Brain microvascular endothelial cell (primary cell): ENCODE measurements around the gene ADORA2A.

Source experiments
- DNase-seq: peaks from one replicate; pipeline ENCODE4 v3.0.0-alpha.2; 2020
- H3K27ac ChIP-seq: fragments of 250-450 bp; sonication (Bioruptor Pico); 2 replicates; pipeline ENCODE4 v1.5.1; 2020; ENCODE audit warnings: mild to moderate bottlenecking, moderate library complexity
- H3K27me3 ChIP-seq: fragments of 250-450 bp; sonication (Bioruptor Pico); replicated peaks from 2 replicates; pipeline ENCODE4 v1.5.1; 2020; ENCODE audit warnings: mild to moderate bottlenecking
- H3K36me3 ChIP-seq: fragments of 250-450 bp; sonication (Bioruptor Pico); replicated peaks from 2 replicates; pipeline ENCODE4 v1.5.1; 2020; ENCODE audit warnings: mild to moderate bottlenecking
- H3K4me3 ChIP-seq: 2 replicates; pipeline ENCODE4 v1.5.1; 2011; ENCODE audit warnings: low read depth, mild to moderate bottlenecking, control low read depth, low read length, moderate library complexity
- CTCF ChIP-seq: IDR thresholded peaks from 2 replicates; pipeline ENCODE4 v1.5.1; 2011; ENCODE audit warnings: low read depth, mild to moderate bottlenecking, moderate library complexity, low read length, control low read depth, inconsistent platforms; ENCODE audit errors: missing control alignments
- in situ Hi-C: cut with HindIII; loops from 2 replicates; pipeline ENCODE4 v1.10.0; 2017; ENCODE audit warnings: low sequenced_read_pairs, low pct_ligation_motif_present

The ADORA2A gene

GRCh38 chr22:24460418-24461089, 33.2 kb downstream of the ADORA2A start:
- no peaks in the 10 kb centered on the region for H3K27me3 ChIP-seq
- in situ Hi-C loops: no loop called here
- no peaks in the 10 kb centered on the region for H3K36me3 ChIP-seq
- peak; percentile 67 for DNase-seq
- H3K27ac ChIP-seq: peak overlapping the region; percentile 37
- peak; percentile 38 for TF ChIP-seq CTCF
- H3K4me3 ChIP-seq: no peak overlapping the region

GRCh38 chr22:24463071-24463760, 35.8 kb downstream of the ADORA2A start:
- H3K27ac ChIP-seq: no peak overlapping the region
- DNase-seq: no peak

GRCh38 chr22:24465566-24465965, 38.2 kb downstream of the ADORA2A start:
- no peaks in the 10 kb centered on the region for H3K36me3 ChIP-seq
- no peak overlapping the region for H3K4me3 ChIP-seq
- DNase-seq: peak; percentile 95
- no peaks in the 10 kb centered on the region for H3K27me3 ChIP-seq
- H3K27ac ChIP-seq: peak overlapping the region; percentile 99
- in situ Hi-C loops: no loop called here
- TF ChIP-seq CTCF: no peak

More at GRCh38 chr22:24463071-24463760, 35.8 kb downstream of the ADORA2A start:
- TF ChIP-seq CTCF: no peak
- Histone ChIP-seq H3K36me3 (no peaks in the 10 kb centered on the region), H3K4me3 (no peak overlapping the region), H3K27me3 (no peaks in the 10 kb centered on the region)
- in situ Hi-C loops: no loop called here

- in situ Hi-C loops: no loop called here
- Histone ChIP-seq H3K36me3 (no peaks in the 10 kb centered on the region), H3K27ac (peak overlapping the region; percentile 99), H3K4me3 (no peak overlapping the region), H3K27me3 (no peaks in the 10 kb centered on the region)
- no peak for TF ChIP-seq CTCF
- DNase-seq: no peak
These were observed 38.6 kb downstream of the ADORA2A start for GRCh38 chr22:24465975-24466374.

- in situ Hi-C loops: no loop called here
- Histone ChIP-seq H3K36me3 (no peaks in the 10 kb centered on the region), H3K27me3 (no peaks in the 10 kb centered on the region), H3K4me3 (no peak overlapping the region), H3K27ac (peak overlapping the region; percentile 99)
- peak; percentile 93 for DNase-seq
- TF ChIP-seq CTCF: no peak
These were observed 39.4 kb downstream of the ADORA2A start for GRCh38 chr22:24466716-24467328.
